HCT116 (cell line): ENCODE data around the gene MYH6. TPM values are rescaled to one million over a fixed set of nuclear protein-coding genes. Genes with fewer than 3 reads are reported as not detected.

Experiments
- ATAC-seq: fragments of 200-7000 bp; cut with Tn5 transposase; 2 replicates; pipeline ENCODE4 v1.9.1; 2020; ENCODE audit warnings: mild to moderate bottlenecking, moderate library complexity
- BruUV-seq: library from RNA; stranded (reverse); fragments of 400-500 nt; replicated peaks from 2 replicates; lab custom pipeline; 2021; lab: Mats Ljungman, UMichigan
- CTCF ChIA-PET: fragments of 300-600 bp; sonication (Branson Sonifier 250); formaldehyde crosslinking; loops from one replicate; lab custom pipeline; 2021; ENCODE audit warnings: antibody characterized with exemption; lab: Charles Lee
- POLR2A ChIA-PET: fragments of 300-600, 350-600 bp; sonication (Branson Sonifier 250); formaldehyde crosslinking; loops from one replicate; lab custom pipeline; 2021; ENCODE audit warnings: antibody characterized with exemption; lab: Charles Lee
- RAD21 ChIA-PET, 2 experiments: fragments of 300-600 bp; sonication (Branson Sonifier 250); formaldehyde crosslinking; loops; one replicate each; lab custom pipeline; 2023; ENCODE audit warnings: low total read pairs in 2 of 2; ENCODE audit not compliant: uncharacterized antibody in 2 of 2, unreplicated experiment in 2 of 2, low non-redundant PET in 1 of 2; lab: Charles Lee
- DNase-seq: peaks from one replicate; pipeline ENCODE4 v3.0.0-alpha.2; 2010; ENCODE audit warnings: low read depth, low spot score
- H2AFZ ChIP-seq: fragments of 200-600 bp; shearing (Covaris generic), sonication (generic); 2 replicates; pipeline ENCODE4 v1.6.1; 2017; ENCODE audit warnings: low read depth, mixed run types, mixed read lengths, antibody characterized with exemption, low read length; ENCODE audit not compliant: poor library complexity, severe bottlenecking
- H3K27ac ChIP-seq: 2 replicates; pipeline ENCODE4 v1.5.1; 2012; ENCODE audit warnings: low read depth, low read length
- H3K27me3 ChIP-seq: fragments of 200-600 bp; sonication (generic); 2 replicates; pipeline ENCODE4 v1.6.1; 2016; ENCODE audit warnings: mixed run types, low read length, mixed read lengths; ENCODE audit not compliant: insufficient read depth
- H3K36me3 ChIP-seq, 2 experiments: fragments of 200-500 bp in 1 of 2; fragments of 200-600 bp in 1 of 2; sonication (Bioruptor generic) in 1 of 2; sonication (generic) in 1 of 2; 2 replicates each; pipeline versions ENCODE4 v1.5.1 to v1.6.1; 2014 to 2016; ENCODE audit warnings: low read length in 2 of 2, inconsistent platforms in 1 of 2, mixed read lengths in 1 of 2, mixed run types in 1 of 2; ENCODE audit not compliant: insufficient read depth in 2 of 2, control insufficient read depth in 1 of 2
- H3K4me1 ChIP-seq, 2 experiments: fragments of 200-600 bp in 1 of 2; sonication (generic) in 1 of 2; 2 replicates each; pipeline versions ENCODE4 v1.5.1 to v1.6.1; 2012 to 2017; ENCODE audit warnings: low read length in 2 of 2, inconsistent platforms in 1 of 2, mild to moderate bottlenecking in 1 of 2, mixed read lengths in 1 of 2, mixed run types in 1 of 2, moderate library complexity in 1 of 2; ENCODE audit not compliant: insufficient read depth in 2 of 2, control insufficient read depth in 1 of 2
- H3K4me2 ChIP-seq: fragments of 200-600 bp; sonication (generic); 2 replicates; pipeline ENCODE4 v1.6.1; 2017; ENCODE audit warnings: mixed run types, low read length, mixed read lengths
- H3K4me3 ChIP-seq, 2 experiments: fragments of 200-600 bp in 1 of 2; sonication (generic) in 1 of 2; replicated peaks in 1 of 2; 2 replicates each; pipeline ENCODE4 v1.5.1; 2011 to 2016; ENCODE audit warnings: low read length in 2 of 2, control low read depth in 1 of 2, low read depth in 1 of 2, mild to moderate bottlenecking in 1 of 2, mixed read lengths in 1 of 2, mixed run types in 1 of 2
- H3K79me2 ChIP-seq: fragments of 200-600 bp; sonication (generic); 2 replicates; pipeline ENCODE4 v1.6.1; 2017; ENCODE audit warnings: mild to moderate bottlenecking, mixed run types, low read length, moderate library complexity, mixed read lengths; ENCODE audit not compliant: insufficient read depth
- H3K9ac ChIP-seq: fragments of 200-600 bp; sonication (generic); 2 replicates; pipeline ENCODE4 v1.6.1; 2016; ENCODE audit warnings: low read length, mixed read lengths
- H3K9me2 ChIP-seq: fragments of 200-600 bp; sonication (generic), shearing (Covaris generic); 2 replicates; pipeline ENCODE4 v1.6.1; 2017; ENCODE audit warnings: mixed run types, mild to moderate bottlenecking, moderate library complexity; ENCODE audit not compliant: insufficient read depth
- H3K9me3 ChIP-seq, 2 experiments: fragments of 200-500 bp in 1 of 2; fragments of 200-600 bp in 1 of 2; sonication (Bioruptor generic) in 1 of 2; sonication (generic) in 1 of 2; 2 replicates each; pipeline ENCODE4 v1.6.1; 2014 to 2017; ENCODE audit warnings: low read length in 2 of 2, mixed read lengths in 2 of 2, inconsistent platforms in 1 of 2, low read depth in 1 of 2, mild to moderate bottlenecking in 1 of 2, mixed run types in 1 of 2, moderate library complexity in 1 of 2; ENCODE audit not compliant: control insufficient read depth in 1 of 2, insufficient read depth in 1 of 2
- H4K20me1 ChIP-seq: fragments of 200-600 bp; sonication (generic), shearing (Covaris generic); 2 replicates; pipeline ENCODE4 v1.6.1; 2017; ENCODE audit warnings: mixed run types, mild to moderate bottlenecking, moderate library complexity; ENCODE audit not compliant: insufficient read depth
- CBX3 ChIP-seq: IDR thresholded peaks from 2 replicates; pipeline ENCODE4 v1.6.1; 2012; ENCODE audit warnings: low read depth
- CTCF ChIP-seq, 3 experiments: fragments of 200-600 bp in 1 of 3; sonication (generic) in 1 of 3; IDR thresholded peaks in 2 of 3; conservative IDR thresholded peaks in 1 of 3; 2 replicates each; pipeline ENCODE4 v1.5.1; 2012 to 2017; ENCODE audit warnings: low read depth in 2 of 3, low read length in 2 of 3, antibody characterized with exemption in 1 of 3, borderline replicate concordance in 1 of 3, control low read depth in 1 of 3, mild to moderate bottlenecking in 1 of 3, mixed read lengths in 1 of 3, mixed run types in 1 of 3, moderate library complexity in 1 of 3; ENCODE audit not compliant: insufficient read depth in 1 of 3
- ELF1 ChIP-seq: IDR thresholded peaks from 2 replicates; pipeline ENCODE4 v1.6.1; 2012; ENCODE audit warnings: low read depth, borderline replicate concordance
- EZH2phosphoT487 ChIP-seq: fragments of 200-600 bp; IDR thresholded peaks from 2 replicates; pipeline ENCODE4 v1.6.1; 2018; ENCODE audit warnings: antibody characterized with exemption, borderline replicate concordance
- JUND ChIP-seq: IDR thresholded peaks from 2 replicates; pipeline ENCODE4 v1.6.1; 2012
- MAX ChIP-seq: IDR thresholded peaks from 2 replicates; pipeline ENCODE4 v1.6.1; 2012
- POLR2A ChIP-seq: IDR thresholded peaks from 2 replicates; pipeline ENCODE4 v1.7.0; 2011; ENCODE audit warnings: borderline replicate concordance; ENCODE audit not compliant: insufficient read depth, insufficient read length; ENCODE audit errors: extremely low read depth
- REST ChIP-seq: IDR thresholded peaks from 2 replicates; pipeline ENCODE4 v1.6.1; 2012; ENCODE audit warnings: low read depth
- SP1 ChIP-seq: IDR thresholded peaks from 2 replicates; pipeline ENCODE4 v1.6.1; 2012; ENCODE audit warnings: low read depth
- SRF ChIP-seq: IDR thresholded peaks from 2 replicates; pipeline ENCODE4 v1.6.1; 2012; ENCODE audit warnings: low read depth
- ZFX ChIP-seq: fragments of 450-650 bp; IDR thresholded peaks from 2 replicates; pipeline ENCODE4 v1.6.1; 2017
- ZNF274 ChIP-seq: fragments of 200-500 bp; sonication (Bioruptor generic); IDR thresholded peaks from 2 replicates; pipeline ENCODE4 v1.6.1; 2014; ENCODE audit warnings: mild to moderate bottlenecking, low read depth, low read length, inconsistent platforms
- intact Hi-C: fragments of 100-400 bp; cut with micrococcal nuclease; formaldehyde crosslinking; loops from 2 replicates; pipeline ENCODE4 v1.10.0; 2022
- total RNA-seq: library from RNA; stranded (reverse); gene quantifications from one replicate; pipeline ENCODE4 v1.2.1, GENCODE V29; 2021; ENCODE audit not compliant: unreplicated experiment

The MYH6 gene
- total RNA-seq, 1 experiment from 2014 or later, result not detected

GRCh38 chr14:23372509-23372908 is 35.6 kb downstream of the MYH6 start, which contains the start of gene IL25:
Gene IL25 (plus strand): TSS chr14:23372809.
- no peak within 1 kb of the TSS for H3K9ac ChIP-seq
- H3K9me2 ChIP-seq, result no peaks in the 10 kb centered on the region
- no peaks in the 10 kb centered on the region for H3K36me3 ChIP-seq
- intact Hi-C loops, result no loop called here
- H2AFZ ChIP-seq, result no peak within 1 kb of the TSS
- no peaks in the 10 kb centered on the region; a peak in 1 of 4 replicates for H3K4me1 ChIP-seq
- no peak for TF ChIP-seq SRF
- TF ChIP-seq ELF1, result no peak
- TF ChIP-seq JUND, result no peak
- TF ChIP-seq CTCF (IDR thresholded peaks at IDR 0.05 in 2 of 3, conservative IDR thresholded peaks at IDR 0.05 in 1 of 3; ENCODE audit: borderline replicate concordance in 1 of 3, insufficient read depth in 1 of 3, low read depth in 2 of 3, low read length in 2 of 3), result no peak
- no peak for TF ChIP-seq EZH2phosphoT487
- no peak for TF ChIP-seq REST
- no peak for TF ChIP-seq SP1
- no peak for TF ChIP-seq POLR2A
- no peak for TF ChIP-seq ZFX
- TF ChIP-seq MAX, result no peak
- TF ChIP-seq ZNF274, result no peak
- no peak for TF ChIP-seq CBX3
- no peak within 1 kb of the TSS for H3K4me3 ChIP-seq
- no peak within 1 kb of the TSS for H3K4me2 ChIP-seq
- no peak within 1 kb of the TSS for H3K27ac ChIP-seq
- DNase-seq, result no peak
- no peak for ATAC-seq
- POLR2A ChIA-PET, result no interaction called here
- CTCF ChIA-PET, result no interaction called here
- RAD21 ChIA-PET, result no interaction called here
- H3K27me3 ChIP-seq, result no peaks in the 10 kb centered on the region
- BruUV-seq, result no TSS peak
- no peaks in the 10 kb centered on the region for H4K20me1 ChIP-seq
- no peaks in the 10 kb centered on the region for H3K79me2 ChIP-seq
- no peaks in the 10 kb centered on the region for H3K9me3 ChIP-seq
